ENCODE results near the gene PDGFRA. TPM values are rescaled to one million over a fixed set of nuclear protein-coding genes. Genes with fewer than 3 reads are reported as not detected.
"Not testable (repeated sequence)": the region's sequence is repeated elsewhere in the genome, so short reads cannot be mapped to it uniquely, and the experiment has no call there.

The PDGFRA gene
- total RNA-seq, 1 donor from 2014 or later: 138 TPM

DNA sequence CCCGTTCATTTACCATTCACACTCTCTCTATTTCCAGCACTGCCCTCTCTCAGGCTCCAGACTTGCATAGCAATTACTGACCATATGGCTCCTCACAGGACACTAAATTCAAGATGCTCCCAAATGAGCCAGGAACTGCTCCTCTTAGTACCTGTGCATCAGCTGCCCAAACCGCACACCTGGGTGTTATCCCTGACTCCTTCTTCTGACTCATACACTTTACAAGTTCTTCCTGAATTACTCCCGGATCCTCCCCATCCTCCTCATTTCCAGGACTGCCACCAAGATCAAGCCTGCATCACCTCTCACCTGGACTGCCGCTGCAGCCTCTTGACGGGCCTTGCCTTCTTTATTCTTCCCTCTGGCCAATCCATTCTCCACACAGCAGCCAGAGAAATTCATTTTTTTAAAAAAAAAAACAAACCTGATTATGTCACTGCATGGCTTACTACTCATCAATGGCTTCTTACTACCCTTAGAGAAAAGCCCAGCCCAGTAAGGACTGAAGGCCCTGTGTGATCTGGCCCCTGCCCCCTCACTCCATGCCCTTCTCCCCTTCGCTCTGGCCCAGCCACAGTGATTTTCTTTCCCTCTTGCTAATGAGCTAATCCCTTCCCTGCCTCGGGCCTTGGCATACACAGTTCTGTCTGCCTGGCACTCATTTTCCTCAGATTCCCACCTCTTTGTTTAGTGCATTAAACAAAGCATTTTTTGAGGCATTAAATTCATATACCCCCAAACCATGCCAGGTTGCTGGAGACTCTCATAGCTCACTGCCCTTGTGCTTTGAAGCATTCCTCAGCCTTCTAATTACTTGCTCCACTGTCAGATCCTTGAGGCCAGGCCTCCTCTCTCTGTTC is 92.0 kb downstream of the PDGFRA start:
- no peak for DNase-seq

DNA sequence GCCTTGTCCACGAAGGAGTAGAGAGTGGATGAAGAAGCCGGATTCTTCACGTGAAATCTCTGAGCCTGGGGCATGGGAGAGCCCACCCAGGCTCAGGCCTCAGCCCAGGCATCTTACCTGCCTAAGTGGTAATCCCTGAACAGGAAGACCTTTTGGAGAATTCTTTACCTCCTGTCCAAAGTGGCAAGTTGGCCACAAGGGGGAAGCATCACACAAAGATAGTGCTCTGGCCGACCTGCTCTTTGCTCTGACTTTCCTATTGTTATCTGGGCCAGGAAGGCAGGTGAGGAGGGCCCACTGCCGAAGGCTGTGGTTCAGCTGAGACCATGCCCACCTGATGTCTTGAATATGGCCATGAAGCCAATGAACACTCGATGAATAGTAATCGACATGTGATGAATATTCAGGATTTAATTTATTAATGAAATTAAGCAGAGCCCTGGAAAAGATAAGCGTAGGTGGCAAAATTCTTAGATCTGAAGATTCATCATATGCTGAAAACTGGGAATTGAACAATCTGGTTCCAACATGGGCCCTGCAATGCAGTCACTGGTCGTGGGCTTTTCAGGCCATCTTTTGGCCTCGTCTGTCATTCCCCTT is 93.8 kb downstream of the PDGFRA start:
- peak; percentile 78 for DNase-seq

DNA sequence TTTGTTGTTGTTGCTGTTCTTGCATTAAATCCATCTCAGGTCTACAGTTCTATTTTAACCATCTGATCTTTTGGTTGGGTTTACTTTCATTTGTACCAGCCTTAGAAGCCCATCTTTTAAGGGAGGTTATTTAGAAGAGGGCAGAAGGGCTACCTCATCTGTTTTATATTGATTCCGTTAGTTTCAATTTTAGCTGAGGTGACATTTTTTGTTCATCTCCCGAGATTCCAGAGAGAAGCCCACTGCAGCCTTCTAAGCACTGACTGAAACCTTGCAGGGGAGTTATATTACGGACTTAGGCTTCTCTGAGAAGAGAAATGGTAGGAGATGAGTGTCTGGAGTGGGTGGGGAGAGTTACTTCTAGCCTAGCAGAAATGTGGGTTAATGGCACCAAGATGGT is 101.8 kb downstream of the PDGFRA start:
- DNase-seq: no peak

DNA sequence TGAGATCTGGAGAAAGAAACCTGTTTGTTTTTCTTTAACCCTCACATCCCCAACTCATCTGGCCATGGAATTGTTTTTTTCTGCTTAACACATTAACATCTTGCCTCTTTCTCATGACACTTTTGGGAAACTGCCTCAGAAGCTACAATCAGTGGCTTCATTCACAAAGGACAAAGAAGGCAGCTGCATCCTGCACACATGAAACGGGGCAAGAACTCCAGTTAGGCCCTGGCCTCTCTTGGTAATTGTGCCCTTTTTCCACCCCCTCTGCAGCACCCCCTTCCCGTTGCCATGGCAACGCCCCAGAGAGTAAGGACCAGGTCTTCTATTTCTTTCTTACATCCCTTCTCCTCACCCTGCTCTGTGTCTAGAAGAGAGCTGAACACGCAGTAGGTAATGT is 103.4 kb downstream of the PDGFRA start:
- DNase-seq: no peak

DNA sequence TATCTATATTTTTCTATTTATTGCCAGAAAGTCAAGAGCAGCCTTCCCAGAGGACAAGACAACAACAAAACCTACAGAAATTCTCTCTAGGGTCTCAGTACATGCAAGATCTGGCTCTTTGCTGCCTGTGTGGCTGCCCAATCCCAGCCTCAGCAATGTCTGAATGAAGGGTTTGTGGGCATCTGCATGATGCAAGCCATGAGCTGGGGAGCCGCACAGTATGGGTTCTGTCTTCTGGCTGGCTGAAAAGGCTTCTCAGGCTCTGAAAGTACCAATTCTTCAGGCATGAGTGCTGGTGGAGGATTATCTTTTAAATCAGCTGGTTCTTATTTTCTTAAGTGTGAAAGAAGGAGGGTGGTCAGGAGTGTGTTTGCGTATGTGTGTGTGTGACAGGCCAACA is 104.6 kb downstream of the PDGFRA start:
- DNase-seq: peak; percentile 19

DNA sequence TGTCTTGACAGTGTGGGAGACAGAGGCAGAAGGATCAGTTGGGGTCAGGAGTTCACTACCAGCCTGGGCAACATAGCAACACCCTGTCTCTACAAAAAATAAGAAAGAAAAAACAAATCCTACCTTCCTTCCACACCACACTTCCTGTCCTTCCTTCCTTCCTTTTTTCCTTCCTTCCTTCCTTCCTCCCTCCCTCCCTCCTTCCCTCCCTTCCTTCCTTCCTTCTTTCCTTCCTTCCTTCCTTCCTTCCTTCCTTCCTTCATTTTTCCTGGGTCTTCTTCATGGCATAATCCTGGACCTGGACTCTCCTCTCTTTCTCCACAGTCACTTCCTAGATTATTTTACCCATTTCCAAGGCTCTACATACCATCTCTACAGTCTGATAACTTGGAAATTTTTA is 105.7 kb downstream of the PDGFRA start:
- DNase-seq: not testable (repeated sequence)

DNA sequence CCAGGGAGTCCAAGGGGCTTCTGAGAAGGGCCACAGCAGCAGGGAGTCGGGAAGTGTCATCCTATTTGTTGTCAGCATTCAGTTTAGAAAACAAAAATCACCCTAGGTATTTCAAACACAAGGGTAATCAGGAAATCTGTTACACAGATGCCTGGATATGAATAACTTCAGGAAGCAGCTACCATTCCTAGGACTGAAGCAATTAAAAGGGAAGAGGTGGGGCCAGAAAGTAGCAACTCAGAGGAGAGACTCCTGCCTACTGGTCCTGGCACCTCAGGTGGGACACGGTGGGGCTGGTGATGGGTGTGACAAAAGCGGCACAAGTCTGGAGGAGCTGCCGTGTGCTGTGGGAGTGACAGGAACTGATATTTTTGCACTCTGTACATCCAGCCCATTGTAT is 107.9 kb downstream of the PDGFRA start:
- DNase-seq: no peak

DNA sequence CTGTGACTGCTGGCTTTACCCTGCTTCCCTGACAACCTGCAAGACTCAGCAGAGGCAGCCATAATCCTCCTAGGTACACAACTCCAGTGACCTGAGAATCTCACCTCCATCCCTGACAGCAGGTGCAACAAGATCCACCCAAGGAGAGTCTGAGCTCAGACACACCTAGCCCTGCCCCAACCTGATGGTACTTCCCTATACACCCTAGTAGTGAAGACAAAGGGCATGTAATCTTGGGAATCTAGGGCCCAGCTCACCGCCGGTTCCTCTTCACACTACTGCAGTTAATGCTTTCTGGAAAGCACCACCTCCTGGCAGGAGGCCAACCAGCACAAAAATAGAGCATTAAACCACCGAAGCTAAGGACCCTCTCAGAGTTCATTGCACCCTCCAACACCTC is 113.0 kb downstream of the PDGFRA start:
- not testable (repeated sequence) for DNase-seq

Other genes starting within 250 kb of the PDGFRA start
- gene CHIC2, start 164.7 kb upstream of the PDGFRA start, total RNA-seq: 32.9 TPM
- gene GSX2, start 129.1 kb upstream of the PDGFRA start, total RNA-seq: not detected

All from tongue (tissue), 2 donors.